Measurements from ENCODE around the gene NELL1. TPM values are rescaled to one million over a fixed set of nuclear protein-coding genes. Genes with fewer than 3 reads are reported as not detected.

NELL1 gene
- total and polyA plus RNA-seq, 2 donors (not counting 3 experiments of a cell fraction or from before 2014, with no cell fraction given) = not detected

DNA sequence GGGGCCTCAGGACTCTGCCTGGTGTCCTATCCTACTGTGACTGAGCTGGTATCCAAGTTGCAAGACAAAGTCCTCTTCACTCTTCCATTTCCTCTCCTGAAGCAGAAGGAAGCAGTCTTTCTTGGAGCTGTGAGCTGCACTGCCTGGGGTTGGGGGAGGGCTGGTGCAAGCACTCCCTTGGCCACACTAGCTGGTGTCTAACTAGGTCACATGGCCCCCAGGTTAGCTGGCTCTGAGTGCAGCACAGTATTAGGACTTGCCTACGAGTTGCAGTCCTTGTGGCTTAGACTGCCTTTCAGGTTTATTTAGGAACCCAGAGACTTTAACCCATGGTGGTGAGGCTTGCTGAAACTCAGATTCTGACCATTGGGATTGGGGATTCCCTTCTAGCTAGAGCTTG, 138.9 kb downstream of the NELL1 start:
- Histone ChIP-seq H3K4me1 (ENCODE audit: control insufficient read depth, extremely low read depth, insufficient read depth, low read length) (no peaks in the 10 kb centered on the region), H4K20me1 (replicated peaks; ENCODE audit: control insufficient read depth, extremely low read depth, insufficient read depth, low read length) (no peaks in the 10 kb centered on the region), H3K9ac (replicated peaks; ENCODE audit: extremely low read depth, insufficient read depth, low read length) (no peak overlapping the region), H3K9me3 (replicated peaks; ENCODE audit: control insufficient read depth, insufficient read depth, low read length) (no peaks in the 10 kb centered on the region), H3K9me1 (replicated peaks; ENCODE audit: control insufficient read depth, extremely low read depth, insufficient read depth, low read length) (no peaks in the 10 kb centered on the region), H3K36me3 (ENCODE audit: control insufficient read depth in 2 of 2, extremely low read depth in 1 of 2, insufficient read depth in 2 of 2, low read length in 2 of 2) (no peaks in the 10 kb centered on the region), H3K79me2 (ENCODE audit: control insufficient read depth, insufficient read depth, low read length) (no peaks in the 10 kb centered on the region), H2AFZ (ENCODE audit: low read depth, low read length) (no peak overlapping the region), H3K27me3 (ENCODE audit: control insufficient read depth in 2 of 2, insufficient read depth in 2 of 2, low read length in 2 of 2) (no peaks in the 10 kb centered on the region), H3K4me2 (ENCODE audit: insufficient read depth, low read length) (no peak overlapping the region), H3K27ac (ENCODE audit: insufficient read depth, low read depth, low read length) (no peak overlapping the region), H3K4me3 (replicated peaks in 1 of 3; ENCODE audit: insufficient read depth in 1 of 3, low read depth in 1 of 3, low read length in 3 of 3) (no peak overlapping the region)
- dilution Hi-C loops (cut with MboI; ENCODE audit: extremely low pct_ligation_motif_present, low sequenced_read_pairs) (no loop called here), intact Hi-C loops (cut with micrococcal nuclease) (no loop called here)
- FAIRE-seq (no peak), DNase-seq (ENCODE audit: low read depth, low spot score) (no peak)
- ChIA-PET POLR2A (no interaction called here), CTCF (no interaction called here)
- BruUV-seq (replicated peaks) = no TSS peak
- TF ChIP-seq, protein P1, sequence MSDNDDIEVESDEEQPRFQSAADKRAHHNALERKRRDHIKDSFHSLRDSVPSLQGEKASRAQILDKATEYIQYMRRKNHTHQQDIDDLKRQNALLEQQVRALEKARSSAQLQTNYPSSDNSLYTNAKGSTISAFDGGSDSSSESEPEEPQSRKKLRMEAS (IDR thresholded peaks at IDR 0.05; ENCODE audit: insufficient read depth, insufficient read length) = no peak
- no peak for TF ChIP-seq JUN (IDR thresholded peaks at IDR 0.05; ENCODE audit: borderline replicate concordance, insufficient read depth, insufficient read length, low read depth)
- TF ChIP-seq GATA2 (IDR thresholded peaks at IDR 0.05; ENCODE audit: insufficient read depth, insufficient read length, low read depth, low read length) = no peak
- TF ChIP-seq, protein P2, sequence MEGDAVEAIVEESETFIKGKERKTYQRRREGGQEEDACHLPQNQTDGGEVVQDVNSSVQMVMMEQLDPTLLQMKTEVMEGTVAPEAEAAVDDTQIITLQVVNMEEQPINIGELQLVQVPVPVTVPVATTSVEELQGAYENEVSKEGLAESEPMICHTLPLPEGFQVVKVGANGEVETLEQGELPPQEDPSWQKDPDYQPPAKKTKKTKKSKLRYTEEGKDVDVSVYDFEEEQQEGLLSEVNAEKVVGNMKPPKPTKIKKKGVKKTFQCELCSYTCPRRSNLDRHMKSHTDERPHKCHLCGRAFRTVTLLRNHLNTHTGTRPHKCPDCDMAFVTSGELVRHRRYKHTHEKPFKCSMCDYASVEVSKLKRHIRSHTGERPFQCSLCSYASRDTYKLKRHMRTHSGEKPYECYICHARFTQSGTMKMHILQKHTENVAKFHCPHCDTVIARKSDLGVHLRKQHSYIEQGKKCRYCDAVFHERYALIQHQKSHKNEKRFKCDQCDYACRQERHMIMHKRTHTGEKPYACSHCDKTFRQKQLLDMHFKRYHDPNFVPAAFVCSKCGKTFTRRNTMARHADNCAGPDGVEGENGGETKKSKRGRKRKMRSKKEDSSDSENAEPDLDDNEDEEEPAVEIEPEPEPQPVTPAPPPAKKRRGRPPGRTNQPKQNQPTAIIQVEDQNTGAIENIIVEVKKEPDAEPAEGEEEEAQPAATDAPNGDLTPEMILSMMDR (IDR thresholded peaks at IDR 0.05; ENCODE audit: extremely low read depth in 1 of 2, insufficient read depth in 1 of 2, low read depth in 1 of 2, low read length in 2 of 2) = no peak
- TF ChIP-seq FOS (IDR thresholded peaks at IDR 0.05; ENCODE audit: borderline replicate concordance, insufficient read depth, low read length) = no peak
- no peak for TF ChIP-seq MYC (IDR thresholded peaks at IDR 0.05; ENCODE audit: low read depth, low read length)
- TF ChIP-seq POLR2A (IDR thresholded peaks at IDR 0.05; ENCODE audit: low read depth, low read length) = no peak
- TF ChIP-seq POLR2AphosphoS5 (IDR thresholded peaks at IDR 0.05; ENCODE audit: insufficient read depth, low read depth, low read length) = no peak
- no peak for TF ChIP-seq EZH2 (IDR thresholded peaks at IDR 0.05; ENCODE audit: borderline replicate concordance, low read depth, low read length, severe bottlenecking)

Measured in endothelial cell of umbilical vein (primary cell).